ENCODE results near the gene SLC38A9. TPM values are rescaled to one million over a fixed set of nuclear protein-coding genes. Genes with fewer than 3 reads are reported as not detected.

The SLC38A9 gene
- total and polyA plus RNA-seq, 2 of the 8 experiments (the other 6 are each of a cell fraction or from before 2014, with no cell fraction given), result 29.2 to 43.7 TPM

GRCh38 chr5:55649963-55650362 lies 62.2 kb downstream of the SLC38A9 start:
- Histone ChIP-seq H3K18ac (ENCODE audit: extremely low read depth, low read length) (no peak overlapping the region), H3K4me1 (replicated peaks in 1 of 4; ENCODE audit: control insufficient read depth in 3 of 4, insufficient read depth in 4 of 4, low read length in 3 of 4) (no peaks in the 10 kb centered on the region), H3K9ac (replicated peaks in 1 of 4; ENCODE audit: extremely low read depth in 1 of 4, low read depth in 3 of 4, low read length in 3 of 4) (no peak overlapping the region), H3K23ac (ENCODE audit: insufficient read length) (no peak overlapping the region), H3K79me2 (ENCODE audit: control insufficient read depth in 1 of 2, insufficient read depth in 2 of 2, low read length in 2 of 2) (no peaks in the 10 kb centered on the region), H3K36me3 (ENCODE audit: control insufficient read depth in 2 of 4, insufficient read depth in 4 of 4, low read length in 3 of 4) (peaks cover 0 to 39% (median 5%) of the 10 kb centered on the region in 4 experiments; a peak in 3 of 8 replicates), H3K4ac (replicated peaks; ENCODE audit: insufficient read length, low read depth, low read length) (no peak overlapping the region), H2BK120ac (replicated peaks; ENCODE audit: low read depth, low read length) (no peak overlapping the region), H2AK5ac (ENCODE audit: low read depth, low read length) (no peak overlapping the region), H2BK5ac (ENCODE audit: low read depth, low read length) (no peak overlapping the region), H2BK12ac (ENCODE audit: low read depth, low read length) (no peak overlapping the region), H3K27me3 (replicated peaks in 1 of 4; ENCODE audit: control insufficient read depth in 3 of 4, extremely low read depth in 1 of 4, insufficient read depth in 3 of 4, low read length in 3 of 4) (no peaks in the 10 kb centered on the region), H3K4me3 (ENCODE audit: extremely low read depth in 1 of 4, insufficient read depth in 2 of 4, low read depth in 3 of 4, low read length in 4 of 4) (no peak overlapping the region), H3K27ac (ENCODE audit: low read depth, low read length) (no peak overlapping the region), H2AFZ (ENCODE audit: low read length) (no peak overlapping the region), H4K91ac (replicated peaks; ENCODE audit: insufficient read length, low read length) (no peak overlapping the region), H4K5ac (ENCODE audit: insufficient read length, low read depth, low read length) (no peak overlapping the region), H4K8ac (ENCODE audit: extremely low read depth, insufficient read depth, low read length) (no peak overlapping the region), H2BK20ac (ENCODE audit: low read length) (no peak overlapping the region), H3K14ac (ENCODE audit: insufficient read length) (no peak overlapping the region), H3K4me2 (ENCODE audit: insufficient read depth in 1 of 2, low read depth in 2 of 2, low read length in 2 of 2) (no peak overlapping the region), H3K9me3 (ENCODE audit: insufficient read depth in 2 of 2, low read depth in 1 of 2, low read length in 1 of 2) (no peaks in the 10 kb centered on the region), H2BK15ac (ENCODE audit: low read length) (no peak overlapping the region), H3K23me2 (ENCODE audit: low read depth, low read length) (no peaks in the 10 kb centered on the region), H4K20me1 (replicated peaks in 1 of 2; ENCODE audit: control insufficient read depth in 1 of 2, insufficient read depth in 2 of 2, low read length in 2 of 2) (no peaks in the 10 kb centered on the region), H3K56ac (replicated peaks; ENCODE audit: insufficient read length, low read depth, low read length) (no peak overlapping the region), H3K79me1 (ENCODE audit: low read depth, low read length) (no peaks in the 10 kb centered on the region)
- ChIA-PET POLR2A (ENCODE audit: partially characterized antibody) (interaction anchor here (1.3 kb wide), 1 partner anchor 9 kb away, joined by 3 read pairs; no protein-coding TSS in a partner anchor), CTCF (ENCODE audit: partially characterized antibody) (interaction anchor here (0.9 kb wide), 2 partner anchors 13 to 104 kb away, joined by 3 to 4 read pairs; no protein-coding TSS in a partner anchor)
- DNase-seq (ENCODE audit: low read depth in 1 of 2, low spot score in 2 of 2) (no peak), FAIRE-seq (no peak)
- TF ChIP-seq EGR1 (IDR thresholded peaks at IDR 0.05; ENCODE audit: borderline replicate concordance, low read depth, low read length), result no peak
- TF ChIP-seq RXRA (IDR thresholded peaks at IDR 0.05; ENCODE audit: insufficient read depth, low read depth, low read length), result no peak
- no peak for TF ChIP-seq BCL11A (IDR thresholded peaks at IDR 0.05; ENCODE audit: low read depth in 2 of 2, low read length in 2 of 2)
- TF ChIP-seq EP300 (IDR thresholded peaks at IDR 0.05; ENCODE audit: borderline replicate concordance in 1 of 2, low read depth in 2 of 2, low read length in 2 of 2), result no peak
- no peak for TF ChIP-seq FOSL1 (IDR thresholded peaks at IDR 0.05; ENCODE audit: insufficient read depth, low read depth, low read length)
- TF ChIP-seq E2F6 (IDR thresholded peaks at IDR 0.05), result no peak
- no peak for TF ChIP-seq TBP (IDR thresholded peaks at IDR 0.05; ENCODE audit: low read depth, low read length)
- no peak for TF ChIP-seq NRF1 (IDR thresholded peaks at IDR 0.05; ENCODE audit: low read depth, low read length)
- TF ChIP-seq TEAD4 (IDR thresholded peaks at IDR 0.05; ENCODE audit: low read depth, low read length), result no peak

All from H1 (cell line).